HCT116 (cell line): ENCODE data around the gene SH3PXD2A.

Source experiments
- ATF3 ChIP-seq: IDR thresholded peaks from 2 replicates; pipeline ENCODE4 v1.6.1; 2012
- CTCF ChIP-seq, 3 experiments: fragments of 200-600 bp in 1 of 3; sonication (generic) in 1 of 3; IDR thresholded peaks in 2 of 3; conservative IDR thresholded peaks in 1 of 3; 2 replicates each; pipeline ENCODE4 v1.5.1; 2012 to 2017; ENCODE audit warnings: low read depth in 2 of 3, low read length in 2 of 3, antibody characterized with exemption in 1 of 3, borderline replicate concordance in 1 of 3, control low read depth in 1 of 3, mild to moderate bottlenecking in 1 of 3, mixed read lengths in 1 of 3, mixed run types in 1 of 3, moderate library complexity in 1 of 3; ENCODE audit not compliant: insufficient read depth in 1 of 3
- ELF1 ChIP-seq: IDR thresholded peaks from 2 replicates; pipeline ENCODE4 v1.6.1; 2012; ENCODE audit warnings: low read depth, borderline replicate concordance
- EZH2 ChIP-seq: fragments of 200-600 bp; sonication (generic); IDR thresholded peaks from 2 replicates; pipeline ENCODE4 v1.6.1; 2017; ENCODE audit warnings: antibody characterized with exemption, mixed run types
- JUND ChIP-seq: IDR thresholded peaks from 2 replicates; pipeline ENCODE4 v1.6.1; 2012
- POLR2A ChIP-seq: IDR thresholded peaks from 2 replicates; pipeline ENCODE4 v1.7.0; 2011; ENCODE audit warnings: borderline replicate concordance; ENCODE audit not compliant: insufficient read depth, insufficient read length; ENCODE audit errors: extremely low read depth
- POLR2AphosphoS5 ChIP-seq: IDR thresholded peaks from 2 replicates; pipeline ENCODE4 v1.6.1; 2011; ENCODE audit warnings: mild to moderate bottlenecking, low read depth, low read length, moderate library complexity
- REST ChIP-seq: IDR thresholded peaks from 2 replicates; pipeline ENCODE4 v1.6.1; 2012; ENCODE audit warnings: low read depth
- SIN3A ChIP-seq: IDR thresholded peaks from 2 replicates; pipeline ENCODE4 v1.6.1; 2012; ENCODE audit warnings: low read depth
- TCF7L2 ChIP-seq: IDR thresholded peaks from 2 replicates; pipeline ENCODE4 v1.7.0; 2011; ENCODE audit warnings: borderline replicate concordance, inconsistent platforms; ENCODE audit not compliant: insufficient read depth, insufficient read length; ENCODE audit errors: extremely low read depth

DNA sequence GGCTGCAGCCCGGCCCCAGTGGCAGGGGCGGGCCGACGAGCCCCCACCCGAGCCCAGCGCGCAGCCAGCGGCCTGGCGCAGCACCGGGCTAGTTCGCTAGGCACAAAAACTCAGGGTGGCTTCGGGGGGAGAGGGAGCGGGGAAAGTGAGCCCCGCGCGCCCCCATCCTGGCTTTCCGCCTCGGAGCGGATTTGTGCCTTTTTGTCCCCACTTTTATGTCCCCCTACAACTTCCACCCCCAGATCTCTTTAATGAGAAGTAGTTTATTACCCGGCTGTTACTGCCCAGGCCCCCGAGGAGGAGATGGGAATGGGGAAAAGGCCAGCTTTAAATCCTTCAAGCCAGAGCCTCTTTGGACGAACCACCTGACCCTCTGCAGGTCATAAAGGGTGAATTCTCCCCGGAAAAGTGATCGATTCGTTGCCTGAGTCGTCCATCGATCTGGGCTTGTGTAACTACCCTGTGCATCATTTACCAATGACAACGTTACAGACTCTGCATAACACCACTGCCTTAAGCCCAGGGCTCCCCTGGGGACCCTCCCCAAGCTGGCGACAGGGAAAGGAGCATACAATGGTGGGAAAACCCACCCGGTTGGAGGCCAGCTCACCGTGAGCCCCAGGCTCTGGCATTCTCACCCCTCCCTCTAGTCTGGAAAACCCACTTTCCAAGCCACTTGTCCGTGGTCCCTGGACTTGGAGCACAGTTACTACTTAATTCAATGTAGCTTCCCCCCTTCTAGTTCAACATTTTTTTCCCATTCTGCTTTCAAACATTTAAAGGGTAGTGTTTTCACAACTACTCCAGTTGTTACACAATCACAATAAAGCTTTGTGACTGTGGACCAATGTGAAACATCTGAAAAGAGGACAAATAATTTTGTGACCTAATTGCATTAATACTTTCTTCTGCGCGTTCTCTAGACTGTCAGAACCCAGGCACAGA lies 748 bp upstream of the SH3PXD2A start:
- TF ChIP-seq POLR2A (no peak), JUND (no peak), CTCF (IDR thresholded peaks at IDR 0.05 in 2 of 3, conservative IDR thresholded peaks at IDR 0.05 in 1 of 3; ENCODE audit: borderline replicate concordance in 1 of 3, insufficient read depth in 1 of 3, low read depth in 2 of 3, low read length in 2 of 3) (no peak), REST (no peak), POLR2AphosphoS5 (no peak), SIN3A (no peak), TCF7L2 (no peak), EZH2 (no peak), ATF3 (no peak), ELF1 (no peak)
